ENCODE measurements around the gene SPECC1L.

Gene SPECC1L

GRCh38 chr22:24232124-24232523 is 38.5 kb upstream of the SPECC1L start:
- TF ChIP-seq CTCF (IDR thresholded peaks at IDR 0.05; ENCODE audit: borderline replicate concordance, extremely low read depth, low read length, poor library complexity, severe bottlenecking) (no peak), EZH2 (IDR thresholded peaks at IDR 0.05; ENCODE audit: borderline replicate concordance, low read depth, low read length, severe bottlenecking) (no peak)
- ATAC-seq (ENCODE audit: insufficient read depth, low read depth) (no peak), DNase-seq (no peak)
- Histone ChIP-seq H3K36me3 (ENCODE audit: insufficient read depth, low read length) (no peaks in the 10 kb centered on the region), H2AFZ (ENCODE audit: low read depth, low read length) (no peak overlapping the region), H3K4me1 (ENCODE audit: insufficient read depth, low read length) (no peaks in the 10 kb centered on the region), H3K4me3 (ENCODE audit: low read depth in 1 of 2, low read length in 2 of 2) (no peak overlapping the region), H3K4me2 (ENCODE audit: insufficient read depth, low read length) (no peak overlapping the region), H3K79me2 (ENCODE audit: insufficient read depth, low read length) (no peaks in the 10 kb centered on the region), H4K20me1 (ENCODE audit: insufficient read depth, low read length) (peaks cover 4% of the 10 kb centered on the region; the same call in 1 of the 2 replicates), H3K9me3 (ENCODE audit: insufficient read depth, low read length, severe bottlenecking) (no peaks in the 10 kb centered on the region), H3K9ac (ENCODE audit: low read depth, low read length) (no peak overlapping the region), H3K27ac (ENCODE audit: low read length) (no peak overlapping the region), H3K27me3 (ENCODE audit: insufficient read depth, low read length, poor library complexity) (no peaks in the 10 kb centered on the region)

- H3K27me3 ChIP-seq (ENCODE audit: insufficient read depth, low read length, poor library complexity), result no peaks in the 10 kb centered on the region
- H3K4me3 ChIP-seq (ENCODE audit: low read depth in 1 of 2, low read length in 2 of 2), result no peak overlapping the region
- H3K9me3 ChIP-seq (ENCODE audit: insufficient read depth, low read length, severe bottlenecking), result no peaks in the 10 kb centered on the region
- ATAC-seq (ENCODE audit: insufficient read depth, low read depth) (no peak), DNase-seq (no peak)
- no peak overlapping the region for H3K9ac ChIP-seq (ENCODE audit: low read depth, low read length)
- H4K20me1 ChIP-seq (ENCODE audit: insufficient read depth, low read length), result peaks cover 4% of the 10 kb centered on the region; the same call in 1 of the 2 replicates
- H2AFZ ChIP-seq (ENCODE audit: low read depth, low read length), result no peak overlapping the region
- H3K4me2 ChIP-seq (ENCODE audit: insufficient read depth, low read length), result no peak overlapping the region
- H3K36me3 ChIP-seq (ENCODE audit: insufficient read depth, low read length), result no peaks in the 10 kb centered on the region
- H3K27ac ChIP-seq (ENCODE audit: low read length), result no peak overlapping the region
- H3K79me2 ChIP-seq (ENCODE audit: insufficient read depth, low read length), result no peaks in the 10 kb centered on the region
- no peaks in the 10 kb centered on the region for H3K4me1 ChIP-seq (ENCODE audit: insufficient read depth, low read length)
- no peak for TF ChIP-seq EZH2 (IDR thresholded peaks at IDR 0.05; ENCODE audit: borderline replicate concordance, low read depth, low read length, severe bottlenecking)
- TF ChIP-seq CTCF (IDR thresholded peaks at IDR 0.05; ENCODE audit: borderline replicate concordance, extremely low read depth, low read length, poor library complexity, severe bottlenecking), result no peak
Observed at GRCh38 chr22:24232725-24233124, 37.9 kb upstream of the SPECC1L start.

- no peaks in the 10 kb centered on the region for H3K36me3 ChIP-seq (ENCODE audit: insufficient read depth, low read length)
Observed at GRCh38 chr22:24233235-24233634, 37.4 kb upstream of the SPECC1L start.

More at GRCh38 chr22:24233235-24233634, 37.4 kb upstream of the SPECC1L start:
- no peak for ATAC-seq (ENCODE audit: insufficient read depth, low read depth)
- no peaks in the 10 kb centered on the region for H3K27me3 ChIP-seq (ENCODE audit: insufficient read depth, low read length, poor library complexity)
- no peak overlapping the region for H2AFZ ChIP-seq (ENCODE audit: low read depth, low read length)
- peaks cover 4% of the 10 kb centered on the region; the same call in 1 of the 2 replicates for H4K20me1 ChIP-seq (ENCODE audit: insufficient read depth, low read length)
- no peaks in the 10 kb centered on the region for H3K79me2 ChIP-seq (ENCODE audit: insufficient read depth, low read length)
- no peak overlapping the region for H3K4me2 ChIP-seq (ENCODE audit: insufficient read depth, low read length)
- no peak overlapping the region for H3K9ac ChIP-seq (ENCODE audit: low read depth, low read length)
- H3K9me3 ChIP-seq (ENCODE audit: insufficient read depth, low read length, severe bottlenecking), result no peaks in the 10 kb centered on the region
- no peak overlapping the region for H3K4me3 ChIP-seq (ENCODE audit: low read depth in 1 of 2, low read length in 2 of 2)
- H3K4me1 ChIP-seq (ENCODE audit: insufficient read depth, low read length), result no peaks in the 10 kb centered on the region
- TF ChIP-seq CTCF (IDR thresholded peaks at IDR 0.05; ENCODE audit: borderline replicate concordance, extremely low read depth, low read length, poor library complexity, severe bottlenecking), result no peak
- TF ChIP-seq EZH2 (IDR thresholded peaks at IDR 0.05; ENCODE audit: borderline replicate concordance, low read depth, low read length, severe bottlenecking), result no peak
- no peak overlapping the region for H3K27ac ChIP-seq (ENCODE audit: low read length)
- no peak for DNase-seq
